MCF 10A (cell line): Measurements from ENCODE around the gene RAMAC. TPM values are rescaled to one million over a fixed set of nuclear protein-coding genes. Genes with fewer than 3 reads are reported as not detected.
"Not testable (repeated sequence)": the region's sequence is repeated elsewhere in the genome, so short reads cannot be mapped to it uniquely, and the experiment has no call there.

Experiments used
- BruUV-seq: library from RNA; stranded (reverse); fragments of 400-500 nt; replicated peaks from 2 replicates; lab custom pipeline; 2021; lab: Mats Ljungman, UMichigan
- CTCF ChIA-PET: fragments of 300-600 bp; sonication (Branson Sonifier 250); formaldehyde crosslinking; extraction: SDS; loops from one replicate; lab custom pipeline; 2021; ENCODE audit warnings: antibody characterized with exemption, inconsistent platforms; lab: Yijun Ruan, JAX
- POLR2A ChIA-PET: fragments of 300-600, 350-650 bp; sonication (Branson Sonifier 250); formaldehyde crosslinking; extraction: SDS; loops from one replicate; lab custom pipeline; 2020; ENCODE audit warnings: antibody characterized with exemption, inconsistent platforms; lab: Yijun Ruan, JAX
- DNase-seq: peaks from one replicate; pipeline ENCODE4 v3.0.0-alpha.2; 2018; ENCODE audit not compliant: unreplicated experiment
- H3K27ac Mint-ChIP-seq: one replicate; pipeline ENCODE4 v1.8.0; 2022; ENCODE audit warnings: mild to moderate bottlenecking, low read depth, mixed read lengths; ENCODE audit not compliant: unreplicated experiment
- H3K27me3 Mint-ChIP-seq: one replicate; pipeline ENCODE4 v1.8.0; 2022; ENCODE audit warnings: mixed read lengths; ENCODE audit not compliant: insufficient read depth, unreplicated experiment
- H3K36me3 Mint-ChIP-seq: one replicate; pipeline ENCODE4 v1.8.0; 2022; ENCODE audit warnings: mild to moderate bottlenecking, moderate library complexity, mixed read lengths; ENCODE audit not compliant: insufficient read depth, unreplicated experiment
- H3K4me1 Mint-ChIP-seq: one replicate; pipeline ENCODE4 v1.8.0; 2022; ENCODE audit warnings: mixed read lengths; ENCODE audit not compliant: insufficient read depth, unreplicated experiment
- H3K4me3 Mint-ChIP-seq: one replicate; pipeline ENCODE4 v1.8.0; 2022; ENCODE audit warnings: mild to moderate bottlenecking, moderate library complexity, mixed read lengths; ENCODE audit not compliant: unreplicated experiment
- H3K9me3 Mint-ChIP-seq: one replicate; pipeline ENCODE4 v1.8.0; 2022; ENCODE audit warnings: mixed read lengths; ENCODE audit not compliant: unreplicated experiment
- CTCF ChIP-seq: fragments of 200-600 bp; IDR thresholded peaks from one replicate; pipeline ENCODE4 v1.8.0; 2022; ENCODE audit warnings: antibody characterized with exemption, mild to moderate bottlenecking; ENCODE audit not compliant: unreplicated experiment
- intact Hi-C: fragments of 100-400 bp; cut with micrococcal nuclease; formaldehyde crosslinking; loops from 2 replicates; pipeline ENCODE4 v1.14.1; 2022
- total RNA-seq: library from RNA; stranded (reverse); gene quantifications from 2 replicates; pipeline ENCODE4 v1.2.3, GENCODE V29; 2022

Gene RAMAC
- total RNA-seq, 1 experiment from 2014 or later: 21.0 TPM

DNA sequence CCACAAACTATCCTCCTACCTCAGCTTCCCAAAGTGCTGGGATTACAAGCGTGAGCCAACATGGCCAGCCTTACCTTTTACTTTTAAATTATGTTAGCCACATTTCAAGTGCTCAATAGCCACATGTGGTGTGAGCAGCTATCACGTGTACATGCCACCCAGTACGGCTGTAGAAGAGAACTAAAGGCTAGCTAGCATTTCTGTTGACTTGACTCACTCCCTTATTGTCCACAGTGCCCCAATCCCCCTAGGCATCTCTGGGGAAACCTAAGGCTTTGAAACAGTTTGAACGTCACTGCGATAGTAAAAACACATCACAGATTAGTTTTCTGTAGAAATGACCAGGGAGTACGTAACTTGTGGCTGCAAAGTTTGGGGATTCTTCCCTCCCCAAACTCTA, 13.4 kb downstream of the RAMAC start:
- Mint-ChIP-seq H3K9me3 (no peaks in the 10 kb centered on the region), H3K4me1 (no peaks in the 10 kb centered on the region), H3K4me3 (no peak overlapping the region), H3K27me3 (no peaks in the 10 kb centered on the region), H3K36me3 (no peaks in the 10 kb centered on the region), H3K27ac (no peak overlapping the region)
- DNase-seq: no peak
- intact Hi-C loops: no loop called here
- no peak for TF ChIP-seq CTCF
- ChIA-PET POLR2A (interaction anchor here (0.6 to 2.2 kb wide), 9 partner anchors 12 to 461 kb away, joined by 3 to 13 read pairs (median 4); partner anchors contain the start of gene C15orf40), CTCF (interaction anchor here (0.5 to 3.7 kb wide), 21 partner anchors 9 to 628 kb away, joined by 3 to 47 read pairs (median 3); partner anchors contain the start of genes C15orf40 and RAMAC)
- BruUV-seq: no TSS peak

- CTCF ChIA-PET: interaction anchor here (0.5 to 3.7 kb wide), 33 partner anchors 8 to 842 kb away, joined by 3 to 47 read pairs (median 3); partner anchors contain the start of genes C15orf40 and RAMAC
- H3K27me3 Mint-ChIP-seq: no peaks in the 10 kb centered on the region
These were observed 14.1 kb downstream of the RAMAC start for GRCh38 chr15:82999905-83000671.

DNA sequence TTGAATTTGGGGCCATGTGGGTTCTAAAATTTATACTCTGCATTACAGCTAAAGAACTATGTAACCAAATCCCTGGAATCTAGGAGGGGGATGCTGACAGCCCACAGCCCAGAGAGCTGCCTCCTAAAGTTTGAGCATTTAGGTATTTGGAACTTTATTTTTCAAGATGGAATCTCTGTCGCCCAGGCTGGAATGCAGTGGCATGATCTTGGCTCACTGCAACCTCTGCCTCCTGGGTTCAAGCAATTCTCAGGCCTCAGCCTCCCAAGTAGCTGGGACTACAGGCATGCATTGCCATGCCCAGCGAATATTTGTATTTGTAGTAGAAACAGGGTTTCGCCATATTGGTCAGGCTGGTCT, 14.6 kb downstream of the RAMAC start:
- H3K36me3 Mint-ChIP-seq: peaks cover 11% of the 10 kb centered on the region
- CTCF ChIA-PET: interaction anchor here (0.6 to 3.7 kb wide), 23 partner anchors 10 to 469 kb away, joined by 3 to 47 read pairs (median 4); partner anchors contain the start of genes C15orf40 and RAMAC
- H3K27ac Mint-ChIP-seq: peak overlapping the region; percentile 69
- H3K27me3 Mint-ChIP-seq, BruUV-seq, H3K9me3 Mint-ChIP-seq, DNase-seq, H3K4me1 Mint-ChIP-seq: not testable (repeated sequence)
- intact Hi-C loops: loop anchor here (1.0 kb wide), 1 partner anchor 151 kb away; no protein-coding TSS in a partner anchor
- POLR2A ChIA-PET: interaction anchor here (0.7 to 2.2 kb wide), 10 partner anchors 10 to 462 kb away, joined by 3 to 13 read pairs (median 4); partner anchors contain the start of genes C15orf40 and RAMAC
- H3K4me3 Mint-ChIP-seq: peak overlapping the region; percentile 67

More at GRCh38 chr15:82999905-83000671, 14.1 kb downstream of the RAMAC start:
- peak; percentile 57 for TF ChIP-seq CTCF
- no TSS peak for BruUV-seq
- H3K27ac Mint-ChIP-seq: peak overlapping the region; percentile 69
- POLR2A ChIA-PET: interaction anchor here (0.6 to 2.2 kb wide), 12 partner anchors 11 to 462 kb away, joined by 3 to 13 read pairs (median 4); partner anchors contain the start of genes C15orf40 and RAMAC
- no peaks in the 10 kb centered on the region for H3K4me1 Mint-ChIP-seq
- peak overlapping the region; percentile 67 for H3K4me3 Mint-ChIP-seq
- peak; percentile 59 for DNase-seq
- H3K9me3 Mint-ChIP-seq: no peaks in the 10 kb centered on the region
- intact Hi-C loops: loop anchor here (1.0 kb wide), 1 partner anchor 151 kb away; no protein-coding TSS in a partner anchor
- peaks cover 5% of the 10 kb centered on the region for H3K36me3 Mint-ChIP-seq

DNA sequence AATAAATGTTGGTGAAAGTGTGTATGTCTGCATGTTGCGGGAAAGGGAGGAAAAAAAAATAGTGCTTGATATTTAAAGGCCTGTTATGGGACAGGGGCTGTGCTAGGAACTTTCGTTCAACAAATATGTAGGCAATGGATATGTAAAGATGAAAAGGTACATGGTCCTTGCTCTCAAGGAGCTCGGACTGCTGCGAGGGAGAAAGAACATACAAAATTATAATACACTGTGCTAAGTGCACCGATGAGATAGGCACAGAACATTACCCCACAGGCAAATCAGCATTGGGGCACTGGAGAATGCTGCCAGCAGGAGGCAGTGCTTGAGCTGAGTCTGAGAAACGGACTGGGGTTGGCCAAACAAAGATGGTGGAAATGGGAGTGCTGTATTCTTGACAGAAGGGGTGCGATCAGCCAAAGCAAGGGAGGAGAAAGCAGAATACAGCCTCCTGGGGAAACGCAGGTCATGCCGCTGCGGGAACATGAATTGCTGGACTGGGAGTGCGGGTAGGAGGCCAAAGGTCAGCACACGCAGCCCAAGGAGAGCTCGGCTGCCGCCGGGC, 24.8 kb downstream of the RAMAC start:
- ChIA-PET CTCF (interaction anchor here (0.6 to 3.5 kb wide), 36 partner anchors 7 to 926 kb away, joined by 3 to 24 read pairs (median 4); partner anchors contain the start of gene RAMAC), POLR2A (interaction anchor here (0.6 to 3.3 kb wide), 21 partner anchors 9 to 475 kb away, joined by 3 to 26 read pairs (median 5); partner anchors contain the start of genes BTBD1, RAMAC, RPS17 and WHAMM)
- Mint-ChIP-seq H3K9me3 (no peaks in the 10 kb centered on the region), H3K27ac (peak overlapping the region; percentile 82), H3K4me1 (peaks cover 24% of the 10 kb centered on the region), H3K36me3 (peaks cover 37% of the 10 kb centered on the region), H3K4me3 (peak overlapping the region; percentile 82), H3K27me3 (no peaks in the 10 kb centered on the region)
- intact Hi-C loops: loop anchor here (1.0 to 5.0 kb wide), 4 partner anchors 57 to 548 kb away; partner anchors contain the start of gene BTBD1
- BruUV-seq: TSS peak; percentile 32
- TF ChIP-seq CTCF: peak; percentile 67
- DNase-seq: peak; percentile 70
